Neural cell (in vitro differentiated cells): ENCODE results near the gene LIME1. TPM values are rescaled to one million over a fixed set of nuclear protein-coding genes. Genes with fewer than 3 reads are reported as not detected.

Source experiments
- H2AFZ ChIP-seq: fragments of 200-600, 300-800 bp; sonication (generic), shearing (Covaris generic); 2 replicates; pipeline ENCODE4 v1.6.0; 2014; ENCODE audit warnings: low read depth, mild to moderate bottlenecking, antibody characterized with exemption, low read length, moderate library complexity
- H3F3A ChIP-seq: fragments of 200-600 bp; shearing (Covaris generic); 2 replicates; pipeline ENCODE4 v1.6.1; 2016; ENCODE audit warnings: mild to moderate bottlenecking, moderate library complexity, mixed read lengths, antibody characterized with exemption, low read length; ENCODE audit not compliant: insufficient read depth, poor library complexity, severe bottlenecking
- H3K27ac ChIP-seq: fragments of 200-600, 300-800 bp; sonication (generic), shearing (Covaris generic); 2 replicates; pipeline ENCODE4 v1.5.1; 2014; ENCODE audit warnings: mild to moderate bottlenecking, low read length, moderate library complexity
- H3K27me3 ChIP-seq: fragments of 300-800, 200-600 bp; sonication (generic), shearing (Covaris generic); 2 replicates; pipeline ENCODE4 v1.6.0; 2014; ENCODE audit warnings: mild to moderate bottlenecking, low read depth, low read length, moderate library complexity; ENCODE audit not compliant: insufficient read depth
- H3K36me3 ChIP-seq: fragments of 300-800, 200-600 bp; sonication (generic), shearing (Covaris generic); 2 replicates; pipeline ENCODE4 v1.5.1; 2014; ENCODE audit warnings: mild to moderate bottlenecking, antibody characterized with exemption, low read length, moderate library complexity; ENCODE audit not compliant: insufficient read depth
- H3K4me2 ChIP-seq: fragments of 300-800, 200-600 bp; sonication (generic), shearing (Covaris generic); 2 replicates; pipeline ENCODE4 v1.6.0; 2014; ENCODE audit warnings: mild to moderate bottlenecking, low read length
- H3K4me3 ChIP-seq: fragments of 300-800, 200-600 bp; sonication (generic), shearing (Covaris generic); 2 replicates; pipeline ENCODE4 v1.5.1; 2014; ENCODE audit warnings: mild to moderate bottlenecking, low read length, moderate library complexity
- H3K79me2 ChIP-seq: fragments of 200-600 bp; shearing (Covaris generic); replicated peaks from 2 replicates; pipeline ENCODE4 v1.6.0; 2014; ENCODE audit warnings: mild to moderate bottlenecking, low read length, moderate library complexity; ENCODE audit not compliant: insufficient read depth
- H3K9ac ChIP-seq: fragments of 300-800, 200-600 bp; sonication (generic), shearing (Covaris generic); 2 replicates; pipeline ENCODE4 v1.6.1; 2016; ENCODE audit warnings: mild to moderate bottlenecking, low read length, mixed read lengths
- H3K9me2 ChIP-seq: fragments of 200-600 bp; shearing (Covaris generic); 2 replicates; pipeline ENCODE4 v1.6.1; 2016; ENCODE audit warnings: mild to moderate bottlenecking, low read length, mixed read lengths; ENCODE audit not compliant: insufficient read depth
- H3K9me3 ChIP-seq: fragments of 200-600, 300-800 bp; sonication (generic), shearing (Covaris generic); 2 replicates; pipeline ENCODE4 v1.6.1; 2016; ENCODE audit warnings: mild to moderate bottlenecking, mixed run types, low read length, moderate library complexity, mixed read lengths
- H4K20me1 ChIP-seq: fragments of 200-600 bp; shearing (Covaris generic); 2 replicates; pipeline ENCODE4 v1.6.1; 2016; ENCODE audit warnings: mild to moderate bottlenecking, mixed run types; ENCODE audit not compliant: insufficient read depth
- EP300 ChIP-seq: fragments of 450-650 bp; conservative IDR thresholded peaks from 2 replicates; pipeline ENCODE4 v1.6.1; 2014; ENCODE audit warnings: antibody characterized with exemption, mild to moderate bottlenecking, moderate library complexity; ENCODE audit not compliant: poor library complexity, severe bottlenecking
- EZH2 ChIP-seq: fragments of 200-600, 300-800 bp; shearing (Covaris generic), sonication (generic); IDR thresholded peaks from 2 replicates; pipeline ENCODE4 v1.6.1; 2014; ENCODE audit warnings: antibody characterized with exemption, low read length, borderline replicate concordance, mild to moderate bottlenecking; ENCODE audit not compliant: insufficient read depth, poor library complexity, severe bottlenecking
- MXI1 ChIP-seq: fragments of 450-650 bp; conservative IDR thresholded peaks from 2 replicates; pipeline ENCODE4 v1.6.1; 2014; ENCODE audit warnings: antibody characterized with exemption, mild to moderate bottlenecking; ENCODE audit not compliant: poor library complexity, severe bottlenecking
- POLR2AphosphoS5 ChIP-seq: IDR thresholded peaks from 2 replicates; pipeline ENCODE4 v1.6.1; 2012
- RAD21 ChIP-seq: fragments of 450-650 bp; conservative IDR thresholded peaks from 2 replicates; pipeline ENCODE4 v1.6.1; 2014; ENCODE audit warnings: antibody characterized with exemption, mild to moderate bottlenecking, moderate library complexity
- SMC3 ChIP-seq: fragments of 450-650 bp; conservative IDR thresholded peaks from 2 replicates; pipeline ENCODE4 v1.6.1; 2014; ENCODE audit warnings: antibody characterized with exemption, mild to moderate bottlenecking, moderate library complexity; ENCODE audit not compliant: poor library complexity
- TAF1 ChIP-seq: IDR thresholded peaks from 2 replicates; pipeline ENCODE4 v1.6.1; 2012; ENCODE audit warnings: low read depth
- polyA plus RNA-seq: library from polyadenylated mRNA; depleted of rRNA; stranded (reverse); fragments of >200 nt; gene quantifications from 2 replicates; pipeline ENCODE4 v1.2.3, GENCODE V29; 2014
- TF ChIP-seq, protein P1 (sequence below): IDR thresholded peaks from 2 replicates; pipeline ENCODE4 v1.6.1; 2012; ENCODE audit warnings: borderline replicate concordance
- TF ChIP-seq, protein P2 (sequence below): fragments of 450-650 bp; IDR thresholded peaks from 2 replicates; pipeline ENCODE4 v1.5.1; 2014; ENCODE audit warnings: antibody characterized with exemption, mild to moderate bottlenecking, moderate library complexity; ENCODE audit not compliant: poor library complexity, severe bottlenecking

The LIME1 gene
- polyA plus RNA-seq, 1 donor from 2014 or later = 65.2 TPM

DNA sequence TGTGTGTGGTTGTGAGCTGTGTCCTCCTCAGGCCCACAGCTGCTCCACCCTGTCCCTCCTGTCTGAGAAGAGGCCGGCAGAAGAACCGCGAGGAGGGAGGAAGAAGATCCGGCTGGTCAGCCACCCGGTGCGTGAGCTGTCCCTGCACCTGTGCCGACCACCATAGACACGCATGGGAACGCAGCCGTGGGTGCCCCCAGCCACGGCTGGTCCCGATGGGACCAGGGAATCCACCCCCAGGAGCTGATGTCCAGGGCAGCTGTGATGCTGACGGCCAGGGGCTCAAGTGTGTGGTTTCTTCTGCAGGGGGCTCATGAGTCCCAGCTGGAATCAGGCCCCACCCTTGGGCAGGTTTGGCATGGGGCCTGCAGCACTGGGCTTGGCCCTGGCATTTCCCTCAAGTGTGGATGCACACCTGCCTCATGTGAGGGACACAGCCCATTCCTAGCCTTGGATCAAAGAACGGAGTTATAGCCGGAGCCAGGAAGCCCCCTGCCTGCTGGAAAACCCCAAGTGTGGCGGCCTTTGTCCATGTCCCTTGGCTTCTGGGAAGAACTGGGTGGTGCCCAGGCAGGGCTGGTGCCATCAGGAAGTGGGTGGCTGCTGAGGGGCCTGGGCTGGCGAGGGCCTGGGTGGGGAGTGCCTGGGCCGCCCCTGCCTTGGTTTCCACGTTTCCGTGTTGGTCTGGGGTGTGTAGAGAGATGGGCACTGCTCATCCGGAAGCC is 44.6 kb upstream of the LIME1 start:
- Histone ChIP-seq H3K9ac (no peak overlapping the region), H3K9me3 (no peaks in the 10 kb centered on the region), H3K4me3 (no peak overlapping the region), H3K27me3 (no peaks in the 10 kb centered on the region), H3K36me3 (no peaks in the 10 kb centered on the region), H3K4me2 (no peak overlapping the region), H3K9me2 (no peaks in the 10 kb centered on the region), H3K79me2 (no peaks in the 10 kb centered on the region), H2AFZ (no peak overlapping the region), H3F3A (no peaks in the 10 kb centered on the region), H3K27ac (no peak overlapping the region), H4K20me1 (no peaks in the 10 kb centered on the region)
- no peak for TF ChIP-seq POLR2AphosphoS5
- TF ChIP-seq EZH2 = no peak
- no peak for TF ChIP-seq RAD21
- TF ChIP-seq MXI1 = no peak
- TF ChIP-seq, protein P1, sequence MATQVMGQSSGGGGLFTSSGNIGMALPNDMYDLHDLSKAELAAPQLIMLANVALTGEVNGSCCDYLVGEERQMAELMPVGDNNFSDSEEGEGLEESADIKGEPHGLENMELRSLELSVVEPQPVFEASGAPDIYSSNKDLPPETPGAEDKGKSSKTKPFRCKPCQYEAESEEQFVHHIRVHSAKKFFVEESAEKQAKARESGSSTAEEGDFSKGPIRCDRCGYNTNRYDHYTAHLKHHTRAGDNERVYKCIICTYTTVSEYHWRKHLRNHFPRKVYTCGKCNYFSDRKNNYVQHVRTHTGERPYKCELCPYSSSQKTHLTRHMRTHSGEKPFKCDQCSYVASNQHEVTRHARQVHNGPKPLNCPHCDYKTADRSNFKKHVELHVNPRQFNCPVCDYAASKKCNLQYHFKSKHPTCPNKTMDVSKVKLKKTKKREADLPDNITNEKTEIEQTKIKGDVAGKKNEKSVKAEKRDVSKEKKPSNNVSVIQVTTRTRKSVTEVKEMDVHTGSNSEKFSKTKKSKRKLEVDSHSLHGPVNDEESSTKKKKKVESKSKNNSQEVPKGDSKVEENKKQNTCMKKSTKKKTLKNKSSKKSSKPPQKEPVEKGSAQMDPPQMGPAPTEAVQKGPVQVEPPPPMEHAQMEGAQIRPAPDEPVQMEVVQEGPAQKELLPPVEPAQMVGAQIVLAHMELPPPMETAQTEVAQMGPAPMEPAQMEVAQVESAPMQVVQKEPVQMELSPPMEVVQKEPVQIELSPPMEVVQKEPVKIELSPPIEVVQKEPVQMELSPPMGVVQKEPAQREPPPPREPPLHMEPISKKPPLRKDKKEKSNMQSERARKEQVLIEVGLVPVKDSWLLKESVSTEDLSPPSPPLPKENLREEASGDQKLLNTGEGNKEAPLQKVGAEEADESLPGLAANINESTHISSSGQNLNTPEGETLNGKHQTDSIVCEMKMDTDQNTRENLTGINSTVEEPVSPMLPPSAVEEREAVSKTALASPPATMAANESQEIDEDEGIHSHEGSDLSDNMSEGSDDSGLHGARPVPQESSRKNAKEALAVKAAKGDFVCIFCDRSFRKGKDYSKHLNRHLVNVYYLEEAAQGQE = no peak
- no peak for TF ChIP-seq EP300
- TF ChIP-seq TAF1 = no peak
- TF ChIP-seq SMC3 = no peak
- TF ChIP-seq, protein P2, sequence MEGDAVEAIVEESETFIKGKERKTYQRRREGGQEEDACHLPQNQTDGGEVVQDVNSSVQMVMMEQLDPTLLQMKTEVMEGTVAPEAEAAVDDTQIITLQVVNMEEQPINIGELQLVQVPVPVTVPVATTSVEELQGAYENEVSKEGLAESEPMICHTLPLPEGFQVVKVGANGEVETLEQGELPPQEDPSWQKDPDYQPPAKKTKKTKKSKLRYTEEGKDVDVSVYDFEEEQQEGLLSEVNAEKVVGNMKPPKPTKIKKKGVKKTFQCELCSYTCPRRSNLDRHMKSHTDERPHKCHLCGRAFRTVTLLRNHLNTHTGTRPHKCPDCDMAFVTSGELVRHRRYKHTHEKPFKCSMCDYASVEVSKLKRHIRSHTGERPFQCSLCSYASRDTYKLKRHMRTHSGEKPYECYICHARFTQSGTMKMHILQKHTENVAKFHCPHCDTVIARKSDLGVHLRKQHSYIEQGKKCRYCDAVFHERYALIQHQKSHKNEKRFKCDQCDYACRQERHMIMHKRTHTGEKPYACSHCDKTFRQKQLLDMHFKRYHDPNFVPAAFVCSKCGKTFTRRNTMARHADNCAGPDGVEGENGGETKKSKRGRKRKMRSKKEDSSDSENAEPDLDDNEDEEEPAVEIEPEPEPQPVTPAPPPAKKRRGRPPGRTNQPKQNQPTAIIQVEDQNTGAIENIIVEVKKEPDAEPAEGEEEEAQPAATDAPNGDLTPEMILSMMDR = no peak

DNA sequence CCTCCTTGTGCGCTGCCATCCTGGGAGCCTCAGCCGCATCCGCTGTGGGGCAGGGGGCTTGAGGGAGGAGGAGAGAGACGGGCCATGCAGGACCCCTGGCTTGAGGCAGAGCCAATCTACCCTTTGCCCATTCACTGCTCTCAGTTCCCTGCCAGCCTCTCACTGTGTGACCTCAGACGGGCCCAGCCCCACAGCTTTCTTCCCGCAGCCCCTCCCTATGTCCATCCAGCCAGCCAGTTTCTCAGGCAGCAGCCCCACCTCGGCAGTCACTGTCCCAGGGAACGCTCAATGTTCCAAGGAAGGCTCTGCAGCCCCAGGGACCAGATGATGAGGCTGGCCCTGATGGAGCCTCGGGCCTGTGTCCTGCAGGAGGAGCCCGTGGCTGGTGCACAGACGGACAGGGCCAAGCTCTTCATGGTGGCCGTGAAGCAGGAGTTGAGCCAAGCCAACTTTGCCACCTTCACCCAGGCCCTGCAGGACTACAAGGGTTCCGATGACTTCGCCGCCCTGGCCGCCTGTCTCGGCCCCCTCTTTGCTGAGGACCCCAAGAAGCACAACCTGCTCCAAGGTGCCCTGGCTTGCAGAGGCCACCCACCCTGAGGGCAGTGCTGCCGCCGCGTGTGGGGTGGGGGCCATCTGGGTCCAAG is 43.9 kb upstream of the LIME1 start:
- Histone ChIP-seq H3K9me2 (no peaks in the 10 kb centered on the region), H4K20me1 (no peaks in the 10 kb centered on the region), H2AFZ (no peak overlapping the region), H3K27ac (no peak overlapping the region), H3K9me3 (no peaks in the 10 kb centered on the region), H3F3A (no peaks in the 10 kb centered on the region), H3K9ac (no peak overlapping the region), H3K27me3 (no peaks in the 10 kb centered on the region), H3K4me2 (no peak overlapping the region), H3K36me3 (no peaks in the 10 kb centered on the region), H3K4me3 (no peak overlapping the region), H3K79me2 (no peaks in the 10 kb centered on the region)
- TF ChIP-seq, protein P2 = no peak
- no peak for TF ChIP-seq EP300
- TF ChIP-seq EZH2 = no peak
- TF ChIP-seq TAF1 = no peak
- no peak for TF ChIP-seq SMC3
- no peak for TF ChIP-seq RAD21
- TF ChIP-seq, protein P1 = no peak
- TF ChIP-seq POLR2AphosphoS5 = no peak
- no peak for TF ChIP-seq MXI1
